Effector memory CD4-positive, alpha-beta T cell (primary cell): ENCODE data around the gene LGALS8.
A peak's percentile ranks its signal among the peaks of the same experiment; 100 is the strongest.

Source experiments
- DNase-seq, 3 donors: peaks; one replicate each; pipeline ENCODE4 v3.0.0-alpha.2; 2020
- H3K27ac ChIP-seq: 2 replicates; pipeline ENCODE4 v1.7.0; 2013; ENCODE audit warnings: mild to moderate bottlenecking, low read length, moderate library complexity; ENCODE audit not compliant: insufficient read depth, poor library complexity, severe bottlenecking
- H3K27me3 ChIP-seq: replicated peaks from 2 replicates; pipeline ENCODE4 v1.7.0; 2013; ENCODE audit warnings: mild to moderate bottlenecking, low read length; ENCODE audit not compliant: insufficient read depth, control insufficient read depth, poor library complexity, severe bottlenecking
- H3K36me3 ChIP-seq: 2 replicates; pipeline ENCODE4 v1.7.0; 2013; ENCODE audit warnings: mild to moderate bottlenecking, low read length, moderate library complexity; ENCODE audit not compliant: control insufficient read depth, insufficient read depth
- H3K4me1 ChIP-seq: 2 replicates; pipeline ENCODE4 v1.7.0; 2013; ENCODE audit warnings: low read length, mild to moderate bottlenecking; ENCODE audit not compliant: control insufficient read depth, insufficient read depth, poor library complexity, severe bottlenecking
- H3K4me3 ChIP-seq: 2 replicates; pipeline ENCODE4 v1.7.0; 2013; ENCODE audit warnings: low read length, low read depth, mild to moderate bottlenecking; ENCODE audit not compliant: insufficient read depth, poor library complexity, severe bottlenecking
- H3K9me3 ChIP-seq: 2 replicates; pipeline ENCODE4 v1.7.0; 2013; ENCODE audit warnings: mild to moderate bottlenecking, low read length, moderate library complexity; ENCODE audit not compliant: control insufficient read depth

The LGALS8 gene

DNA sequence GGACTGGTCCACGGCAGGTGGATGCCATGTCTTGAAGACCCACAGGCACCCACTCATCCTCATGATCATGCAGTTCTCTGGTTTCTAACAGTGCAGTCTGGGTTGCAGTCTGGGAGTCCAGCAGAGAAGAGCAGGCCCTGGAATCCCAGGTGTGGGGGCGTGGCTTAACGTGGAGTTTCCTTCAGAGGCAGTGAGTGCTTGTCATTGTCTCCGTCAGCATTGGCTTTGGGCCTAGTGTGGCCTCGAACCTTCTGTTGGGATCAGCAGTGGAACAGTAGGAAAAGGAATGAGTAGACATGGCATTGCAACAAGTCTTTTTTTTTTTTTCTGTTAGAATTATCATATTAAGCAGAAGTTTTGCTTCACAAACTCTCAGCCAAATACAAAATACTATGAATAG lies 12.8 kb downstream of the LGALS8 start:
- no peaks in the 10 kb centered on the region for H3K9me3 ChIP-seq
- H3K4me1 ChIP-seq: peaks cover 9% of the 10 kb centered on the region
- H3K36me3 ChIP-seq: peaks cover 63% of the 10 kb centered on the region
- no peaks in the 10 kb centered on the region for H3K27me3 ChIP-seq
- DNase-seq: no peak
- H3K4me3 ChIP-seq: no peak overlapping the region
- no peak overlapping the region for H3K27ac ChIP-seq

DNA sequence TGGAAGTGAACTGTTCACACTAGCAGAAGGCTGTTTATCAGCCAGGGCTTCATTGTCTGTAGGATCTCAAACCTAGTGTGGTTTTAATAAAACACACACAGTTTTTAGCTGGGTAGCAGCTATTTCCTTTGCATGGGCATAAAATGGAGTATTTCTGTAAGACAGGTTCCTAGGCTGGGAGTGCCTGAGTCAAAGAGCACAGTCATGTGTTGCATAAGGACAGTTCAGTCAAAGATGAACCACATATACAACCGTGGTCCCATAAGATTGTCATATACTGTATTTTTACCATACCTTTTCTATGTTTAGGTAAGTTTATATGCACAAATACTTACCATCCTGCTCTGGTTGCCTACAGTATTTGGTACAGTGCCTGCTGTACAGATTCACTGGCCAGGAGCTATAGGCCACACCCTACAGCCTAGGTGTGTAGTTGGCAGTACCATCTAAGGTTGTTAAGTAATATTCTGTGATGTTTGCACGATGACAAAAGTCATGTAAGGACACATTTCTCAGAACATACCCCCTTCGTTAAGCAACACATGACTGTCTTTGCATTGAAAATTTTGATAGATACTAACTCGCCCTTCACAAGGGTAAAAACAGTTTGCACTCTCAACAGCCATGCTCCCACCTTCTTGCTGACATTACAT lies 17.2 kb downstream of the LGALS8 start:
- Histone ChIP-seq H3K36me3 (peaks cover 78% of the 10 kb centered on the region), H3K27ac (no peak overlapping the region), H3K4me3 (no peak overlapping the region)

DNA sequence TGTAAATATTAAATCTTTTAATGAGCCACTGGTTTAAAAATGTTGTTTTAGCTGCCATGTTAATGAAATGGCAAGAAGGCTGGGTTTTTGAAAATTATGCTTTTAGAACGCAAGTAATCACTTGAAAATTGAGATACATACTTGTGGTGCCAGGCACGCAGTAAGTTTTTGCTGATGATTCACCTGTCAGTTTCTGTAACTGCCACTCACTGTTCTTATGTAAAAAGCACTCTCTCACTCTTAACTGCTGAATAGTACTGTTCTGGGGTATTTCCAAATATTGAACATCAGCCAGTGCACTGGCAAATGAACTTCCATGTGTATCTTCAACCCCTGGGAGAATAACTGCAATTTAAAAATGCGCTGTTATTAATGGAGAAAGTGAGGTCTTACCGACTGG lies 17.9 kb downstream of the LGALS8 start:
- Histone ChIP-seq H3K27ac (no peak overlapping the region), H3K4me1 (peaks cover 7% of the 10 kb centered on the region), H3K4me3 (no peak overlapping the region), H3K36me3 (peaks cover 76% of the 10 kb centered on the region), H3K9me3 (no peaks in the 10 kb centered on the region), H3K27me3 (no peaks in the 10 kb centered on the region)
- no peak for DNase-seq

More for the DNA sequence above, 17.2 kb downstream of the LGALS8 start:
- H3K4me1 ChIP-seq: peaks cover 7% of the 10 kb centered on the region
- no peaks in the 10 kb centered on the region for H3K9me3 ChIP-seq
- no peak for DNase-seq
- no peaks in the 10 kb centered on the region for H3K27me3 ChIP-seq

DNA sequence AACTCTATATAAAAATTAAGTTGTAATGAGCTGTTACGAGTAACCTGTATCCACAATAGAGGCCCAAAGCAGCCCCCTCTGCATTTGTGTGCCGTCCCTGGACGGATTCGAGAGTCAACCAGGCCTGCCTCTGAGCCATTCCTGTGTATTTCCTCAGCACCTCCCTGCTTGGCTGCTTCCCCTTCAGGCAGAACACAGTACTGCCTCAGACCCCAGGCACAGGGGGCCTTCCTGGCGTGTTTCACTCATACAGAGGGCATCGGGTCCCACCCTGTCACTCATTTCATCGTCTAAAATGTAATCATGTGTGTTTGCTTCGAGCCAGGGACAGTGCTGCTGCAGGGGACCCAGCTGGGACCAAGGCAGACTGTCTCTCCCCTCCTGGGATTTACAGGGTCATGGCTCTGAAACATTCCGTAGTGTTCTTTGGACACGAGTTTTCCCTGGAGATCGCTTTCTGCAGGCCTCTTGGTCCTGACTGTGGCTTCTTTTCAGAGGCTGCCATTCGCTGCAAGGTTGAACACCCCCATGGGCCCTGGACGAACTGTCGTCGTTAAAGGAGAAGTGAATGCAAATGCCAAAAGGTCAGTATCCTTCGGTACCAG lies 19.4 kb downstream of the LGALS8 start:
- H3K27ac ChIP-seq: no peak overlapping the region
- H3K27me3 ChIP-seq: no peaks in the 10 kb centered on the region
- H3K36me3 ChIP-seq: peaks cover 87% of the 10 kb centered on the region
- H3K4me3 ChIP-seq: no peak overlapping the region
- H3K9me3 ChIP-seq: no peaks in the 10 kb centered on the region
- DNase-seq: no peak
- peaks cover 7% of the 10 kb centered on the region for H3K4me1 ChIP-seq

DNA sequence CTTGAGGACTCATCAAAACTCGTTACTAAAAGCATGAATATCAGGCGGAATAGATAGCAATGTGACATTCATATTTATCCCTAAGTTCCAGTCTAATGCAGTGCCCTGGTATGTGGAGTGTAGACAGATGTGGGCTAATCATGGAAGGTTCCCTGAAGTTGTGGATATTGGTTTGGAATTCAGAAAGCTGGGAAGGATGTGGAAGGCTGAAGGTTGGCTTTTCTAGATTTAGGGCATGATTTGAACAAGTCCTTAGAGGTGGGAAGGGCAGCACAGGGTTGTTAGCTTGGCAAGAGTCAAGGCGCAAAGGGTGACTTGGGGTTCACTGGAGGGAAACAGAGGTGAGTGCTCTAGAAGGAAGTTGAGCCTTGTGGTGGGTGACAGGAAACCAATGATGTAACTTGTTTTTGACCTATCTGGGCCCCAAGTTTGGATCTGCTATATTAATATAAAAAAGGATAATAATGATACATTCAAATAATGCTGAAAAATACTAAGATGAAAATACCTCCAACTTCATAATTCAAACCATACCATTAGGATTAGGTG lies 21.9 kb downstream of the LGALS8 start:
- H3K27me3 ChIP-seq: no peaks in the 10 kb centered on the region
- peak overlapping the region; percentile 14 for H3K27ac ChIP-seq
- peaks cover 7% of the 10 kb centered on the region for H3K4me1 ChIP-seq
- no peaks in the 10 kb centered on the region for H3K9me3 ChIP-seq
- DNase-seq: no peak
- H3K36me3 ChIP-seq: peaks cover 87% of the 10 kb centered on the region
- H3K4me3 ChIP-seq: no peak overlapping the region

DNA sequence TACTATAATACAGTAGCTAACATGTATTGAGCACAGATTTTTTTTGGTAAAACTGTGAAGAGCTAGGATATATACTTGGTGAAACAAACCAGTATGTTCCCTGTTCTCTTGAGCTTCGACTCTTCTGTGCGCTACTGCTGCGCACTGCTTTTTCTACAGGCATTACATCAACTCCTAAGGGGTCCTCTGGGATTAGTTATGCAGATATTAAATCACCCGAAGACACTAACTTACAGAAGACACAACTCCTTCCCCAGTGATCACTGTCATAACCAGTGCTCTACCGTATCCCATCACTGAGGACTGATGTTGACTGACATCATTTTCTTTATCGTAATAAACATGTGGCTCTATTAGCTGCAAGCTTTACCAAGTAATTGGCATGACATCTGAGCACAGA lies 24.7 kb downstream of the LGALS8 start:
- Histone ChIP-seq H3K27me3 (no peaks in the 10 kb centered on the region), H3K4me1 (peaks cover 7% of the 10 kb centered on the region), H3K36me3 (peaks cover 84% of the 10 kb centered on the region)

DNA sequence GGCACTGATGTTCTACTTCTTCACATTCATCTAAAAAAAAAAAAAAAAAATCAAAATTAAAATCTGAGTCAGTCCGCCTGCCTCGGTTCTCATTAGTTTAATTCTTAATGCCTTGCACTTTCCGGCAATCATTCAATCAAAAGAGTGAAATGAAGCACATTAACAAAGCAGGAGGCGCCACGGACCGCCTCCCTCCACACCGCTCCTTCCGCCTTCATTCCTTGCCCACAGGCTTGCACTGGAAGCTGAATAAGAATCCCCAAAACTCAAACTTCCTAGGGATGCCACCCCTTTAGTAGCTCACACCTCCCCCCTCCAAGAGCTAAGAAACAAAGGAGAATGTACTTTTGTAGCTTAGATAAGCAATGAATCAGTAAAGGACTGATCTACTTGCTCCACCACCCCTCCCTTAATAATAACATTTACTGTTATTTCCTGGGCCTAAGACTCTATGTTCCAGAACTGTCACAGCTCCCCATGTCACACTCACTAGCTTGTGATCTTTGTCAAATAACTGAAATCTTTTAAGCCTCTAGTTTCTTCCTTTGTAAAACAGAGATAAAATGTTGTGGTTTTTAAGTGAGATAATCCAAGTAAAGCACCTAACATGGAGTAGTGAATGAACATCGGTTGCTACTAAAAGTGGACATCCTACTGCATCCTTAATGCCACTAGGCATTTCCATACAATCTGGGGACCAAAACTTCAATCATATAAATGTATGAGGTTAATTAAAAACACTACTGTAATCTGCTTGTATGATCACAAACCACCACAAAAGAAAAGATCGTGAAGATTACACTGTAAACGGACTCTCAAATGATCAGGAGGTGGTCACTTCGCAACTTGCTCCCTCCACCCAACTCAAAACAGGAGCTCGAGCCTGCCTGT lies 27.4 kb downstream of the LGALS8 start:
- peaks cover 92% of the 10 kb centered on the region for H3K36me3 ChIP-seq
- no peak overlapping the region for H3K4me3 ChIP-seq
- H3K27ac ChIP-seq: no peak overlapping the region
- no peaks in the 10 kb centered on the region for H3K27me3 ChIP-seq
- H3K4me1 ChIP-seq: no peaks in the 10 kb centered on the region
- DNase-seq: no peak
- no peaks in the 10 kb centered on the region for H3K9me3 ChIP-seq

More for the DNA sequence above, 24.7 kb downstream of the LGALS8 start:
- no peaks in the 10 kb centered on the region for H3K9me3 ChIP-seq
- H3K27ac ChIP-seq: no peak overlapping the region
- DNase-seq: no peak
- H3K4me3 ChIP-seq: no peak overlapping the region

DNA sequence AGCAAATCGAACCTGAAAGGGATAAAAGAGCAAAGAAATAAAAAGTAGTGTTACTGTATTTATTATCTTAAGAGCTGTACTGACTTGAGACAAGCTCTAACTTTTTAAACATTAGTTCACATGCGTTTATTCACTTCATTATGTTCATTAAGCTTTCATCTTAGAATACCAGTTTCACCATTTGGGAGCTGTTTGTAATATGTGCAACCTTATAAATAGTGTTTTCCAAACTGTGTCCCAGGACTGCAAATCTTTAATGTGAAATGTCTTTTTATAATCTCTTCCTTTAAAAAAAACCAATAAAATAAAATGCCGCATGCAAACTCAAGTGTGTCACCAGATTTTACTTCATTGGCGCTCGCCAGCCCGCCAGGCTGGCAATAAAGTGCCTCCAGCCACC lies 28.3 kb downstream of the LGALS8 start:
- H3K4me3 ChIP-seq: no peak overlapping the region
- H3K36me3 ChIP-seq: peaks cover 92% of the 10 kb centered on the region
- no peak for DNase-seq
- H3K9me3 ChIP-seq: no peaks in the 10 kb centered on the region
- H3K27me3 ChIP-seq: no peaks in the 10 kb centered on the region
- no peak overlapping the region for H3K27ac ChIP-seq
- no peaks in the 10 kb centered on the region for H3K4me1 ChIP-seq

DNA sequence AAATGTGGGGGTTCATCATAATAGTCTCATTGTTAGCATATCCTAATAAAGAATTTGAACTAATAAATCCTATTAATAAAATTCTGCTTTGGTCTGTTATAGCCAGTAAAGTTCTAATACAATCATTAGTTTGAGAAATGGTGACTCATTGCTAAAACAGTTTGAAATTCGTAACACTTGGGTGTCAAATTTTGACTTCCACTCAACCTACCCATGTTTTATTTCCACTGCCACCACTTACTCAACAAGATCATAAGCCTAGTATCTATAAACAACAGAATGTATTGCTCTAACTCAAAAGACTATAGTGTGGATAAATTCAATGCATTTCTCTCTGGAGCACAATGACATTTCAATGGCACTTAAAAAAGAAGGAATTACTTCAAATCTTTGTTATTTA lies 29.1 kb downstream of the LGALS8 start:
- H3K9me3 ChIP-seq: no peaks in the 10 kb centered on the region
- H3K36me3 ChIP-seq: peaks cover 91% of the 10 kb centered on the region
- no peaks in the 10 kb centered on the region for H3K4me1 ChIP-seq
- DNase-seq: no peak
- H3K27me3 ChIP-seq: no peaks in the 10 kb centered on the region
- H3K27ac ChIP-seq: no peak overlapping the region
- H3K4me3 ChIP-seq: no peak overlapping the region

DNA sequence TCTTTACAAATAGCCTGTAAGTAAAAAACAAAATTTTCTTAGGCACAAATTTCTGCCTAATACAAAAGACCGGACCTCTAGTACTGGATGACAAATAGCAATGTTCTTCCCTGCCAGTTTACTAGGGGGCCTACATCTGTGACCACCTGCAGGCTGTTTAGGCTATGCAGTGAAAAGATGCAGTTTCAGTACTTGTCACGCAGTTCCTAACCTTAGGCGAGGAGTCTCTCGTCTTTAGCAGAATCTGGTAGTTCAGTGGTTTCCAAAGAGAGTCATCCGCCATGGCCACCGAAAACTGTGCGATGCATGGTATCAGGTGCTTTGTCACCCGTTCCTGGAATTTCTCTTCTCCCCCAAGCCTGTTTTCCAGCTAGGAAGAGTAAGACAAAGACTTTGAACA lies 29.6 kb downstream of the LGALS8 start:
- no peak for DNase-seq
- no peaks in the 10 kb centered on the region for H3K27me3 ChIP-seq

More for the DNA sequence above, 29.6 kb downstream of the LGALS8 start:
- Histone ChIP-seq H3K4me1 (no peaks in the 10 kb centered on the region), H3K27ac (no peak overlapping the region), H3K4me3 (no peak overlapping the region), H3K9me3 (no peaks in the 10 kb centered on the region), H3K36me3 (peaks cover 91% of the 10 kb centered on the region)
